Duodenal mucosa (tissue), 2 donors: Measurements from ENCODE around the gene CPXCR1.
"Not testable (repeated sequence)": the region's sequence is repeated elsewhere in the genome, so short reads cannot be mapped to it uniquely, and the experiment has no call there.

Experiments
- H3K27ac ChIP-seq: one replicate; pipeline ENCODE4 v1.7.0; 2013; ENCODE audit warnings: low read depth, low read length
- H3K27me3 ChIP-seq, 2 donors: one replicate each; pipeline ENCODE4 v1.7.0; 2013; ENCODE audit warnings: low read length in 2 of 2, control low read depth in 1 of 2; ENCODE audit not compliant: insufficient read depth in 2 of 2, control insufficient read depth in 1 of 2
- H3K36me3 ChIP-seq, 2 donors: one replicate each; pipeline ENCODE4 v1.7.0; 2013; ENCODE audit warnings: low read length in 2 of 2, control low read depth in 1 of 2; ENCODE audit not compliant: insufficient read depth in 2 of 2, control insufficient read depth in 1 of 2
- H3K4me1 ChIP-seq, 2 donors: one replicate each; pipeline ENCODE4 v1.7.0; 2013; ENCODE audit warnings: low read length in 2 of 2, control low read depth in 1 of 2; ENCODE audit not compliant: insufficient read depth in 2 of 2, control insufficient read depth in 1 of 2
- H3K4me3 ChIP-seq, 2 donors: one replicate each; pipeline ENCODE4 v1.7.0; 2013; ENCODE audit warnings: low read length in 2 of 2, low read depth in 1 of 2
- H3K9ac ChIP-seq, 2 donors: one replicate each; pipeline ENCODE4 v1.7.0; 2013; ENCODE audit warnings: low read length in 2 of 2, low read depth in 1 of 2
- H3K9me3 ChIP-seq, 2 donors: one replicate each; pipeline ENCODE4 v1.7.0; 2013; ENCODE audit warnings: low read length in 2 of 2, control low read depth in 1 of 2; ENCODE audit not compliant: control insufficient read depth in 1 of 2

The CPXCR1 gene

GRCh38 chrX:88746925-88747324, at the start of gene CPXCR1:
Gene CPXCR1, plus strand, starts transcription at chrX:88747225. Its CDS starts 6,190 bp downstream, at chrX:88753415.
- Histone ChIP-seq H3K9ac (no peak within 1 kb of the TSS), H3K27ac (no peak within 1 kb of the TSS), H3K27me3 (no peaks in the 10 kb centered on the region), H3K4me3 (no peak within 1 kb of the TSS), H3K36me3 (no peaks in the 10 kb centered on the region), H3K9me3 (no peaks in the 10 kb centered on the region), H3K4me1 (no peaks in the 10 kb centered on the region)

- no peak overlapping the region for H3K27ac ChIP-seq
- H3K4me3 ChIP-seq = no peak overlapping the region
- no peaks in the 10 kb centered on the region for H3K27me3 ChIP-seq
- peaks cover 0 to 3% of the 10 kb centered on the region in 2 donors for H3K9me3 ChIP-seq
- no peaks in the 10 kb centered on the region for H3K36me3 ChIP-seq
- no peak overlapping the region for H3K9ac ChIP-seq
- H3K4me1 ChIP-seq = no peaks in the 10 kb centered on the region
Measured at GRCh38 chrX:88735835-88736234, 11.2 kb upstream of the CPXCR1 start.

DNA sequence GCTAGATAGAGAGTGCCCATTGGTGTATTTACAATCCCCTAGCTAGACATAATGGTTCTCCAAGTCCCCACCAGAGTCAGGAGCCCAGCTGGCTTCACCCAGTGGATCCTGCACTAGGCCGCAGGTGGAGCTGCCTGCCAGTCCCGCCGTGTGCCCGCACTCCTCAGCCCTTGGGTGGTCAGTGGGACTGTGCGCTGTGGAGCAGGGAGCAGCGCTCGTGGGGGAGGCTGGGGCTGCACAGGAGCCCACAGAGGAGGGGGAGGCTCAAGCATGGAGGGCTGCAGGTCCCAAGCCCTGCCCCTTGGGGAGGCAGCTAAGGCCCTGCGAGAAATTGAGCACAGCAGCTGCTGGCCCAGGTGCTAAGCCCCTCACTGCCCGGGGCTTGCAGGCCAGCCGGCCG, 810 bp upstream of the CPXCR1 start:
- H3K36me3 ChIP-seq, H3K4me1 ChIP-seq, H3K4me3 ChIP-seq, H3K9ac ChIP-seq, H3K27me3 ChIP-seq, H3K27ac ChIP-seq, H3K9me3 ChIP-seq: not testable (repeated sequence)

DNA sequence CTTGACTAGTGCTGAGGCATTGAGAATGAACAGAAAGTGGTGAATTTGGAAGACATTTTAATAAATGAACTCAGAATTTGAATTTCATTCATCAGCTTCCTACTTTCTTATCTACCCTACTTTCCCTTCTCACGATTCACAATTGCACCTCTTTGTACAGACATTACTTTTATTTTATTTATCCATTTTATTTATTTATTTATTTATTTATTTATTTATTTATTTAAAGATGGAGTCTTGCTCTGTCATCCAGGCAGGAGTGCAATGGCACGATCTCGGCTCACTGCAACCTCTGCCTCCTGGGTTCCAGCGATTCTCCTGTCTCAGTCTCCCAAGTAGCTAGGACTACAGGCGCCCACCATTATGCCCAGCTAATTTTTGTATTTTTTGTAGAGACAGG, 5.3 kb downstream of the CPXCR1 start:
- not testable (repeated sequence) for H3K9ac ChIP-seq, H3K27me3 ChIP-seq, H3K36me3 ChIP-seq, H3K27ac ChIP-seq, H3K9me3 ChIP-seq, H3K4me1 ChIP-seq, H3K4me3 ChIP-seq

GRCh38 chrX:88789825-88790224, 42.8 kb downstream of the CPXCR1 start:
- Histone ChIP-seq H3K9ac (no peak overlapping the region), H3K27ac (no peak overlapping the region), H3K9me3 (no peaks in the 10 kb centered on the region), H3K36me3 (no peaks in the 10 kb centered on the region), H3K4me1 (no peaks in the 10 kb centered on the region), H3K27me3 (no peaks in the 10 kb centered on the region), H3K4me3 (no peak overlapping the region)
